Fibroblast of peridontal ligament (primary cell): ENCODE results near the gene VPS13C.
"Not testable (repeated sequence)": the region's sequence is repeated elsewhere in the genome, so short reads cannot be mapped to it uniquely, and the experiment has no call there.

Experiments used
- DNase-seq: peaks from one replicate; pipeline ENCODE4 v3.0.0-alpha.2; 2010; ENCODE audit errors: extremely low read depth

VPS13C gene

DNA sequence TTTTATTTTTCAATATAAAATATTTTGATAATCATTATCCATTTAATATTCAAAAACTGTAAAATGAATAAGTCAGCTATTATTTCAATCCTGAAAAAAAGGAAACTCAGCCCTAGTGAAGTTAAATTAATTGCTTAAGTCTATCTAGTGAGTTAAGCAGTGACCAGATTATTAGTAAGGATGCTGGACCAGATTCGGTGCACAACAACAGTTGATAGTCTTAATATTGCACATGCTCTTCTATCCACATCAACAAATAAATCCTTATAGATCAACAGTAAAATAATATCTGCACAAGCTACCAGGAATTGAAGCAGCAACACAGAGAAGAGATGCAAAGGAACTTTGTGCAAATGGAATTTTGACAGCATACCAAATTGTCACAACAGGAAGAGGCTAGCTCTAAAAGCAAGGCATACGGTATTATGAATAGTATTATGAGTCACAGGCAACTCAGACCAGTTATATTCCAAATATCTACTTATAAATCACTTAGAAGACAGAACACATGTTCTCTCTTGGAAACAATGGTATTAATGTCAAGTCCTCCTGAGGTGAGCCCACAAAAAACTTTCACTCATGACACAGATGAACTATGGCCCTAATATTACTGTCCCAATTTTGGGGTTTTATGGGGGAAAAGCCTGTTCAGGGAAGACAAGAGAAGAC, 24.9 kb downstream of the VPS13C start:
- peak; percentile 45 for DNase-seq

DNA sequence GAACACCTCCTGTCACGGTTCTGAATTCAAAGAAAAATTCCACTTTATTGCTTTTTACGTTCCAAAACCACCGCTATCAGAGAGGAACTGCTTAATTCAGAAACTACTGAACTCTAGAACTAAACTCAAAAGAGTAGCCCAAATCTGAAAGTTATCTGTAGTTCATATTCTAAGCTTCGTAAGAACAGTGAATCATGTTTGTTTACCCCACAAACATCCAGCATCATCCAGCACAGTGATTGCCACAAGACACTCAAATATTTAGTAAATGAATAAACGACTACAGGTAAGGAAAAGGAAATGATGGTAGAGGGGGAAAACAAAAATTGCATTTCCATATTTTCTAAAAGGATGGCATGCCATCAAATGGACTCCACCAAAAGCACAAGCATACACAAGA, 32.3 kb downstream of the VPS13C start:
- DNase-seq: no peak

DNA sequence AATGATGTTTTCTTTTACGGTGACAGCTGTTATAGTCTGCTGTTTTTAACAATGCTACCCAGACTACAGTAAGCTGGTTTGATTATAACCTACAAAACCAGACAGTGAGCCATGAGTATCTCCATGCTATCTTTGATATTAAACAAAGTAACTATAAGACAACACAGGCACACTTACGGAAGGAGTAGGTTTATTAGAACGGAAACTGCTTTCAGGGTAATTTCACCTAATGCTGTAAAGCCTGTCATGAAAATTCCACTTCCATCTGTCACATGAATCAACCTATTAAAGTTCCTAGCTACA, 33.0 kb downstream of the VPS13C start:
- DNase-seq: no peak

DNA sequence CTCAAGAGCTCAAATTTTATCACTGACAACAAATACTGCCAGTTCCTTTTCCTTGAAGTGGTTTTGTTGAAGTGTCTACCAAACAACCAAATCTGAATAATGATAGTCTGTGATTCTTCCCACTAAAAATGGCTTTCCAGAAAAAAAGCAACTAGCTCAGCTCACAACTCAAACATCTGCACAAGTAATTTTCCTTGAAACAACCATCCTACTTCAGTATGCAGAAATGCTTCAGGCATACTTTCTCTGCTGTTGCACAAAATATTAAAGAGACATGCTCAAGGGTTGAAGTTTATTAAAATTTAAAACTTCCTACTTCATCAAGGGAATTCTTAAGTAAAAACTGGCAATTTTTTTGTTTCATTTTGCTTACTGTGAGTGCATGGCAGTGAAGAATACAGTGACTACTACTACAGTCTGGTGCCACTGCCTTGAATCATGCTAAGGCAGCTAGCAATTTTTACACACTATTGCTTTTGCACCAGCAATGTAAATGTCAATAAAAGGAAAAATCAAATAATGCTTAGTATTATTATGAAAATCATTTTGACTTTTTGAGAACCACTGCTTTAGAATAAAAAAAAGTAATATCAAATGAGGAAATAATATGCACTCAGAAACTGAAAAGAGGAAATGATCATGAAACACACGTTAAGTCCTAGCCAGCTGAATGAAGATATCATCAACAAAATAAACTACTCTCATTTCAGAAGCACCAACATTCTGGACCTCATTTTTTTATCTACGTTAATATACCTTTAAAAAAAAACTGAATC, 33.6 kb downstream of the VPS13C start:
- no peak for DNase-seq

DNA sequence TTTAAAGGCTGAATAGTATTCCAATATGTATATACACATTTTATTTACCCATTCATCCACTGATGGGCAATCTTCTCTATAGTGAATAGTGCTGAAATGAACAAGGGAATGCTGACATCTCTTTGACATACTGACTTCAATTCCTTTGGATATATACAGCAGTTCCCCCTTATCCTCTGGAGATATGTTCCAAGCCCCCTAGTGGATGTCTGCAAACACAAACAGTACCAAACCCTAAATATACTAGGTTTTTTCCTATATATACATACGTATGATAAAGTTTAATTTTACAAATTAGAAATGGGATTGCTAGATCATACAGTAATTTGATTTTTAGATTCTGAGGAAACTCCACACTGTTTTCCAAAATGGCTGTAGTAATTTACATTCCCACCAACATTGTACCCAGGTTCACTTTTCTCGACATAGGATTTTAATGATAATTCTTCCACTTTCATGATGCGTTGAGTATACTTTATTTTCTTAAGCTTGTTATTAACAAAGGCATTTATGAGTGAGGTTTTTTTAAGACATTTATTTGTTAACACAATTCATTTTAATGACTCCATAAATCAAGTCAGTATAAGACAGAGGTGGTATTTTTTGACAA, 38.2 kb downstream of the VPS13C start:
- no peak for DNase-seq

DNA sequence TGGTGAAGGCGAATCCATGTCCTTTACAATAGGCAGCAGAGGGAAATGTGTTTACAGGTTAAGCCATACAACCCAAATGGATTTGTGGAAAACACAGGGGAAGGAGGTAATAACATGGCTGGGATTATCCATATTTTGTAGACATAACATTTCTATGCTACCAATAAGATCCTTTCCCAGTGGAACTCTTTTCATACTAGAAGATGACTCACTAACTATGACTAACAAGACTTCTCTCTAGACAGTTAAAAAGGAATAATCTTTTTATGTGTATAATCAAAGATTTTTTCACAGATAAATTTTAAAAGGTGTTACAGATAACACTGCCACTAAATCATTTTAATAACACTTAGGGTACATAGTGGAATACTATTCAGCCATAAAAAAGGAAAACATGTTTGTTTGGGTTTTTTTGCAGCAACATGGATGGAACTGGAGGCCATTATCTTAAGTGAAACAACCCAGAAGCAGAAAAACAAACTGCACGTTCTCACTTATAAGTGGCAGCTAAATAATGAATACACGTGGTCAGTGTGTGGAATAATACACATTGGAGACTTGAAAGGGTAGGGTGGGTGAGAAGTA, 39.6 kb downstream of the VPS13C start:
- peak; percentile 25 for DNase-seq

DNA sequence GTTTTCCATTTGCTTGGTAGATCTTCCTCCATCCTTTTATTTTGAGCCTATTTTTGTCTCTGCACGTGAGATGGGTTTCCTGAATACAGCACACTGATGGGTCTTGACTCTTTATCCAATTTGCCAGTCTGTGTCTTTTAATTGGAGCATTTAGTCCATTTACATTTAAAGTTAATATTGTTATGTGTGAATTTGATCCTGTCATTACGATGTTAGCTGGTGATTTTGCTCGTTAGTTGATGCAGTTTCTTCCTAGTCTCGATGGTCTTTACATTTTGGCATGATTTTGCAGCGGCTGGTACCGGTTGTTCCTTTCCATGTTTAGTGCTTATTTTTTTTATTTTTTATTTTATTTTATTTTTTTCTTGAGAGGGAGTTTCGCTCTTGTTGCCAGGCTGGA, 54.9 kb downstream of the VPS13C start:
- not testable (repeated sequence) for DNase-seq

DNA sequence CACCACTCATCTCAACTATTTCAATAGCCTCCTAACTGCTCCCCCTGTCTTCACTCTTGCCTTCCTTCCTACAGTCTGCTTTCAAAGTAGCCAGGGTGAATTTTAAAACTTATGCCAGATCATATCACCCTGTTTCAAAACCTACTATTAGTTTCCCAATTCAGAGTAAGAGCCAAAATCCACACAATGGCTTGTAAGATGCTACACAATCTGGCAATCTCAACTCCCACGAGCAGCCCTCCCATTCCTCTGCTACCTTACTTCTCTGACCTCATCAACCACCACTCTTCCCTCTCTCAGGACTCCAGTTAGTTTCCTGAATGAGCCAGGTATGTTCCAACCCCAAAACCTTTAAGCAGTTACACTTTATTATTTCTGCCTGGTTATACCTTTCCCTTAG, 62.5 kb downstream of the VPS13C start:
- peak; percentile 18 for DNase-seq

DNA sequence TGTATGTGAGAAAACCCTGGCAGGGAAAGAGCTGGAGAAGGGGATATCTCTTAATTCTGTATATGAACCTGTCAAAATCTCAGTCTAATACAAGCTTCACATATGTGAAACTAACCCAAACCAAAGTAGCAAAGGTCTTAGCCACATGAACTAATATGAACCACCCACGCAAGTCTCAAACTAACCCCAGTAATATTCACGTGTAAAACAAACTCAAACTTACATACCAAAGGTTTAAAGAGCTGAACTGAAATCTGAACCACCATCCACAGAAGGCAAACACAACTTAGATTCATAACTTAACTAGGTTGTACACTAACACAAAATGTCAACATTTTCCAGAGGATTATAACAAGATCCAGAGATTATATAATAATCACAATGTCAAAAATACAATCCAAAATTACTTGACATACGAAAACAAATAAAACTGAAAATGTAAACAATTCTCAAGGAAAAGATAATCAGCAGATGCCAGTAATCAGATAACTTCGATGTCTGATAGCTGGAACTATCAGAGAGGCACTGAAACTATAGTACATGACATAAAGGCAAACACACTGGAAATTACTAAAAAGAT, 64.1 kb downstream of the VPS13C start:
- no peak for DNase-seq

DNA sequence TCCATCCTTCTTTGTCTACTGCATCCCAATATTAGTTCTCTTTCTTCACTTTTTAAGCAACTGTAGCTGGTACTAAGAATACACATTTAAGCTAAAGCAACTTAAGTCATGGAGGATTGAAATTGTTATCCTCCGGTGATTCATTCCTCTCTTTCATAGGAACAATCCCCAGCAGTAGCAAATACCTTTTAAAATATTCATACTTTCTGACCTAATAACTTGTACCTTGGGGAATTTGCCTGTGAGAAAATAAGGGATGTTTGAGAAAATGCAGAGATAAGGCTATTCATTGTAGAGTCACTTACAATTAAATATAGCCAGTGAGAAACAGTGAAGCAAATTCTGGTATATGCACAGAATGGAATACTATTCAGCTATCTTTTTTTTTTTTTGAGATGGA, 66.0 kb downstream of the VPS13C start:
- DNase-seq: peak; percentile 71

DNA sequence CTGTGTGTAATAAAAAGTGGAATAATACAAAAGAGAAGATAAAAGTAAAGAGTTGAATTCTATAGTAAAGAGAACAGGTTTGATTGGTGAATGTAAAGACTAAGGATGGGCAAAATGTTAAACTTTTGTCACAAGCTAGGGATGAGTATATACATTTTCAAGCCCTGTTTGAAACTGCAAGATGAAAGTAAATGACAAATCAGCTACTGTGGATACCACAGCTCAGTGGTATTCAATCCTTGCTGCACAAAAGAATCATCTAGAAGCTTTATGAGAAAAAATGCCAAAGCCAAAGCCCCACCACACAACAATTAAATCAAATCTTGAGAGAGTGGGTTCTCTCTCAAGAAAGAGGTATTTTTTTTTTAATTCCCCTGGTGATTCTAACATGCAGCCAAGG, 67.7 kb downstream of the VPS13C start:
- DNase-seq: no peak

DNA sequence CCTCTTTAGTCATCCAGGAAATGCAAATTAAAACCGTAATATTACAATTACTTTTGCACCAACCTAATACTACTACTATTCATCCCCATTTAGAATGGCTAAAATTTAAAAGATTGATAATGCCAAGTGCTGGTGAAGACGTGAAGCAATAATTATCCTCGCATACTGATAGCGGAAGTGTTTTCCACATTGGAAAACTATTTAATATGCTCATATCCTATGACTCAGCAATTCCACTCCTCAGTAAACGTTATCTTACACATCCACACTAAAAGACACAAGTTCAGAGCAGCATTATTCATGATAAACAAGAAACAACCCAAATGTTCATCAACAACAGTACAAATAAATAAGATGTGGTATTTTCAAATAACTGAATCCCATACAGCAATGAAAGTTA, 70.6 kb downstream of the VPS13C start:
- no peak for DNase-seq

DNA sequence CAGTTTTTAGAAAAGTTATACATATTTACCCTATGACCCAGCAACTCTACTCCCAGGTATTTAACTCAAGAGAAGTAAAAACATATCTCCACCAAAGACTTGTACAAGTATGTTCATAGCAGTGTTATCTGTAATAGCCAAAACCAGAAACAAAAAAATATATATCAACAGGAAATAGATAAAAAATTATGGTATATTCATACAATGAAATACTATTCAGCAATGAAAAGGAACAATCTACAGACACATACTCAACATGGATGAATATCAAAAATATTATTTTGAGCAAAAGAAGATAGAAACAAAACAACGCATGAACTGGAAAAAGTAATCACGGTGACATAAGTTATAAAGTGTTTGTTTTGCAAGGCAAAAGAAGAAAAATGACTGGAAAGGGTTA, 72.4 kb downstream of the VPS13C start:
- DNase-seq: no peak

DNA sequence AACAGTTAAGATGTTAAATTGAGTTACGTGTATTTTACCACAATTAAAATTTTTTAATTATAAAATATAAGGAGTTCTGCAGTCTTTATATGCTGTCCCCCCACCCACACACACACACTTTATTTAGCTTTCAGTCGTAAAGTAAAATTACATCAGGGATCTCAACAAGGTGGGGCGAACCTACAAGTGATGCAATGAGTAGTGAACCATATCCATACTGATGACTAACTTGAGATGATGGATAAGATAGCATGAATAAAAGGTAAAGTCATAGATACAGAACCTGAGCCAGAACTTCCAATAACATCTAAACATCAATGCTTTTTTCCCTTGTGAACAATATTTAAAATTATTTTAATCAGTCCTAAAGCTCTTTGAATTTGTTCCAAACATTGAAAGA, 77.2 kb downstream of the VPS13C start:
- DNase-seq: no peak

DNA sequence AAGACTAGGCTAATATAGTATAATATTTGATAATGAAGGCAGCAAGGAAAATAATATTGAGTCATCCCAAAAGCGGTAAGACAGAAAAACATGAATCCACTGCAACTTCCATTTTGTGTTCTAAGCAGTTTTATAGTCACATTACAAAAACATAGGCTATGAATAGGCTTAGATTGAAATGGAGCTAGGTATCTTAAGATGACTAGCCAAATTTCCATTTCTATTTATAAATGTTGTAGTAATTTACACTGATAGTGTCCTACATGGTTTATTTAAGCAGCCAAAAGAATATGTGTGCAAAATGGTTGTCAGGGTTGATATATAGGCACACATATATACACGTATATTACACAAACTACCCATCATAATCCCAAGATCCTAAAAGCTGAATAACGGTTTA, 82.0 kb downstream of the VPS13C start:
- DNase-seq: no peak

DNA sequence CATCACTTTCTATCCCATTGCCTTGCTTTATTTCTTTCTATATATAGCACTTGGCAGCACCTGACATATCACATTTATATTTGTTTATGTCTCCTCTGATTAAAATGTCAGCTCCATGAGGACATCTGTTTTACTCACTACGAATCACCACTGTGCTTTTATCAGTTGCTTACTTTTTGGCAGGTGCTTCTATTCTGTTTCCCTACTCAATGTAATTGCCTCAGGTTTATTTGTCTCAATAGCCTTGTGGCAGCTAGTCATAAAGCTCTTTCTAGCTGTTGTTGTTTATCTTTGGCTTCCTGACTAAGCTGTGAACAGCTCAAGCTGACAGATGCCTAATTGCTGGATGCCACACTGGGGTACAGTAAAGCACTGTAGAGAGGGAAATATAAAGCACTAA, 85.5 kb downstream of the VPS13C start:
- peak; percentile 31 for DNase-seq

DNA sequence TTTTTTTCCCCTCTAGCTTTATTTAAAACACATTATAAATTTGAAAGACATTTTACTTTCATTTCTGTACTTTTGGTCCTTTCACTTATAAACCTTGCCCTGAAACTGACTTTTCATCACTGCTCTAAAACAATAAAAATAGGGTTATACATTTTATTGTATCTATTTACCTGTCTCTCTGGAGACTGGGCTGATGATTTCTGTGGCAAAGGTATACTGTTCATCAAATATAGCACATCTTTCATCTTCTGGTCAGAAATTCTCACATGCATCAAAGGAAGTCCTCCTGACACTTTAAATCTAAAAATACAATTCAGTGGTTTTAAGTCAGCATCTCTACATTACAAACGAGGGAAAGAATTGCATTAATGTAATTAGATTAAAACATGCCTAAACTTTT, 86.1 kb downstream of the VPS13C start:
- no peak for DNase-seq

DNA sequence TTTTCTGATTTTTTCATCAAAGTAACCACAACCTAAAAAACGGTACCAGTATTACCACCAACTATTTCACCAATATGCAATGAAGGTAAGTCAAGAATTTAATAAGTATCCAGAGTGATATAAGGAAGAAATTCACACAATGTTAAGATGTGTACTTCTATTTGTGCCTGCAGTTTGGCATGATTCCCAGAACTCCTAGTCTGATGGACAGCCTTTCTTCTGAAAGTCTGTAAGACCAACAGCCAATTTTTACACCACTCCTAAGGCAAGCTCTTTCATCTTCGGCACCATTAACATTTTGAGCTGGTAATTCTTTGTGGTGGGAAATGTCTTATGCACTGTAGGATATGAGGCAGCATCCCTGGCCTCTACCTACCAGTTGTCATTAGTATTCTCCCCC, 108.3 kb downstream of the VPS13C start:
- peak; percentile 7 for DNase-seq

DNA sequence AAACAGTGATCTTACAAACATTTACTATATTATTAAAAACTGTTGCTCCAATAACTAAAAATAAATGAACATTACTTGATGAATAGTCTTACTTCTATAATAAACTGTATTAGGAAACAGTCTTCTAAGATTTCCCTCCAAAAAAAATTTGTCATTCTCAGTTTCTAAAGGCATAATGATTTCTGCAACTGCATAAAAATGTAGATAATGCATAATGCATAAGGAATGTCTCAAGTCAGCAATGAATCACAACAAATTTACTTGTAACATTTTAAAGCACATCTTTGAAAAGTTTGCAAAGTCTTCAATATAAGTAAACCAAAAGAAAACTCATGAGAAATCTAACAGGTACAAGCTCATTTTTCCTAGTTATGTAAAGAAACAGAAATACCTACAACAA, 113.5 kb downstream of the VPS13C start:
- DNase-seq: peak; percentile 58

DNA sequence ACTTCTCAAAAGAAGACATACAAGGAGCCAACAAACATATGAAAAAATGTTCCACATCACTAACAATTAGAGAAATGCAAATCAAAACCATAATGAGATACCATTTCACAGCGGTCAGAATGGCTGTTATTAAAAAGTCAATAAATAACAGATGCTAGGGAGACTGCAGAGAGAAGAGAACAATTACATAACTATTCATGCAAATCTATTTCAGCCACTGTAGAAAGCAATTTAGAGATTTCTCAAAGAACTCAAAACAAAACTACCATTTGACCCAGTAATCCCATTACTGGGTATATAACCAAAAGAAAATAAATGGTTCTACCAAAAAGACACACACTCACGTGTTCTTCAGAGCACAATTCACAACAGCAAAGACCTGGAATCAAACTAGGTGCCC, 116.3 kb downstream of the VPS13C start:
- DNase-seq: no peak

DNA sequence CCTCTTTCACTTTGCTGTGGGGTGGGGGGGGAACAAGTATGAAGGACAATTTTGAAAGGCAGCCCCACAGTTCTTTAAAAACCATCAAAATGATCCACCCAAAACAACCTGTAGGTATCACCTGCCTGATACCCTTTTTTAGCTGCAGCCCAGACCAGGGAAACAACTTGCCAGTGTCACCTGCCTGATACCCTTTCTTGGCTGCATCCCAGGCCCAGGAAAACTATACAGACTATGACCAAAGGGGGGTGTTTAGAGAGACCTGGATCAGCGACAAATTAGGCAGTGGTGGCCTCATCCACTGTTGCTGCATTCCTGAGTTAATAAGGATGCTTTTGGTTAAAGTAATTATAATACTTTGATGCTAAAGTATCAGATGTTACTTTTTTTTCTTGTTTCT, 122.0 kb downstream of the VPS13C start:
- DNase-seq: no peak

DNA sequence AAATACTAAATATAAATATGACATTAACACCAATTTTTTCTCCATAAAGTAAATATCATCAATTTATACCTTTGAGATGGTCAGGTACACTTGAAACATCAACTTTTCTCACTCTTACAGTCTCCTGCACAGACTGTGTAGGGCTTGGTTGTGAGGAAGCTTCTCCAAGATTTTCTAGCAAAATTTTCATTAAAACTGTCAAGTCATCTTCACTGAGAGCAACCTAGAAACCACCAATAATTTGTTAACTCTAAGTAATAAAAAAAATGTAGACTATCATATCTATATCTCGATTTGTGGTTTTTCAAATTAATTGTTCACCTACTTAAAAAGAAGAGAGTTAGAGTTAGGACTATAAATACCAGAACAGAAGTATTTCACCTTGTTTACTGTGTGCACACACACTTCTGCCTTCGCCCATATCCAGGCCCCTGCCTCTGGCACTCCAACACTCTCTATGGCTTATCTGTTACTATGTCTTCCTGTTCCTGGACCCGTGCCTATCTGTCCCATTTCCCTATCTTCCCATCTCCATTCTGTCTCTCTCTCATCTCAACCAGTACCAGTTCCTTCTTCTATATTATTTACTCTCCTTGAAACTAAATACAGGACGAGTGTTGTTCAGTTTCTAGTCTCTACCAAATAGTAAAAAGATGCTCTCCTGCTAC, 123.6 kb downstream of the VPS13C start:
- no peak for DNase-seq
